Measurements from ENCODE around the gene TRAPPC14. TPM values are rescaled to one million over a fixed set of nuclear protein-coding genes. Genes with fewer than 3 reads are reported as not detected.
"Not testable (repeated sequence)": the region's sequence is repeated elsewhere in the genome, so short reads cannot be mapped to it uniquely, and the experiment has no call there.

TRAPPC14 gene
- total RNA-seq, 1 donor from 2014 or later = 19.7 TPM

GRCh38 chr7:100192969-100193368 is 34.4 kb upstream of the TRAPPC14 start:
- Histone ChIP-seq H3K4me1 (no peaks in the 10 kb centered on the region), H3K36me3 (no peaks in the 10 kb centered on the region), H3K9me3 (no peaks in the 10 kb centered on the region), H3K27ac (no peak overlapping the region), H3K27me3 (no peaks in the 10 kb centered on the region), H3K4me3 (no peak overlapping the region)
- intact Hi-C loops (cut with DNase I) = no loop called here
- DNase-seq (no peak), ATAC-seq (no peak)
- TF ChIP-seq, protein P1, sequence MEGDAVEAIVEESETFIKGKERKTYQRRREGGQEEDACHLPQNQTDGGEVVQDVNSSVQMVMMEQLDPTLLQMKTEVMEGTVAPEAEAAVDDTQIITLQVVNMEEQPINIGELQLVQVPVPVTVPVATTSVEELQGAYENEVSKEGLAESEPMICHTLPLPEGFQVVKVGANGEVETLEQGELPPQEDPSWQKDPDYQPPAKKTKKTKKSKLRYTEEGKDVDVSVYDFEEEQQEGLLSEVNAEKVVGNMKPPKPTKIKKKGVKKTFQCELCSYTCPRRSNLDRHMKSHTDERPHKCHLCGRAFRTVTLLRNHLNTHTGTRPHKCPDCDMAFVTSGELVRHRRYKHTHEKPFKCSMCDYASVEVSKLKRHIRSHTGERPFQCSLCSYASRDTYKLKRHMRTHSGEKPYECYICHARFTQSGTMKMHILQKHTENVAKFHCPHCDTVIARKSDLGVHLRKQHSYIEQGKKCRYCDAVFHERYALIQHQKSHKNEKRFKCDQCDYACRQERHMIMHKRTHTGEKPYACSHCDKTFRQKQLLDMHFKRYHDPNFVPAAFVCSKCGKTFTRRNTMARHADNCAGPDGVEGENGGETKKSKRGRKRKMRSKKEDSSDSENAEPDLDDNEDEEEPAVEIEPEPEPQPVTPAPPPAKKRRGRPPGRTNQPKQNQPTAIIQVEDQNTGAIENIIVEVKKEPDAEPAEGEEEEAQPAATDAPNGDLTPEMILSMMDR (IDR thresholded peaks at IDR 0.05) = no peak

DNA sequence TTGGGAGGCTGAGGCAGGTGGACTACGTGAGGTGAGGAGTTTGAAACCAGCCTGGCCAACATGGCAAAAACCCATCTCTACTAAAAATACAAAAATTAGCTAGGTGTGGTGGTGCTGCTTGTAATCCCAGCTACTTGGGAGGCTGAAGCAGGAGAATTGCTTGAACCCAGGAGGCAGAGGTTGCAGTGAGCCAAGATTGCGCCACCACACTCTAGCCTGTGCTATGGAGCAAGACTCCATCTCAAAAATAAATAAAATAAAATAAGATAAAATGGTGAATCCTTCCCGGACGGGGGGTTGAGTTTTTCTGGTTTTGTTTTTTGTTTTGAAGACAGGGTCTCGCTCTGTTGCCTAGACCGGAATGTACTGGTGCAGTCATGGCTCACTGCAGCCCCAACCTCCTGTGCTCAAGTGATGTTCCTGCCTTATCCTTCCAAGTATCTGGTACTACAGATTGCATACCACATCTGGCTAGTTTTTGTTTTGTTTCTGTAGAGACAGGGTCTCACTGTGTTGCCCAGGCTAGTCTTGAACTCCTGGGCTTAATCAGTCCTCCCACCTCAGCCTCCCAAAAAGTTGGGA is 33.8 kb upstream of the TRAPPC14 start:
- ATAC-seq; intact Hi-C loops (cut with DNase I); H3K36me3 ChIP-seq; H3K4me1 ChIP-seq; H3K27me3 ChIP-seq; H3K4me3 ChIP-seq; H3K9me3 ChIP-seq; H3K27ac ChIP-seq: not testable (repeated sequence)
- DNase-seq = peak; percentile 18

DNA sequence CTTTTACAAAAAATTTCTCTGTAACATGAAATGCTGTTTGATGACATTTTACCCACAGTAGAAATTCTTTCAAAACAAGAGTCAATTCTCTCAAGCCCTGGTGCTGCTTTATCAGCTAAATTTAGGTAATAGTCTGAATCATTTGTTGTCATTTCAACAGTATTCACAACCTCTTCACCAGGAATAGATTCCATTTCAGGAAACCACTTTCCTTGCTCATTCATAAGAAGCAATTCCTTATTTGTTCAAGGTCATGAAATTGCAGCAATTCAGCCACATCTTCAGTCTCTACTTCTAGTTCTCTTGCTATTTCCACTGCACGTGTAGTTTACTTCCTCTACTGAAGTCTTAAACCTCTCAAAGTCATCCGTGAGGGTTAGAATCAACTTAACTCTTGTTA is 33.3 kb upstream of the TRAPPC14 start:
- DNase-seq = no peak
- intact Hi-C loops (cut with DNase I) = no loop called here
- Histone ChIP-seq H3K27me3 (no peaks in the 10 kb centered on the region), H3K4me3 (no peak overlapping the region), H3K4me1 (no peaks in the 10 kb centered on the region), H3K9me3 (no peaks in the 10 kb centered on the region), H3K36me3 (no peaks in the 10 kb centered on the region), H3K27ac (no peak overlapping the region)
- TF ChIP-seq, protein P1 (IDR thresholded peaks at IDR 0.05) = no peak
- ATAC-seq = no peak

DNA sequence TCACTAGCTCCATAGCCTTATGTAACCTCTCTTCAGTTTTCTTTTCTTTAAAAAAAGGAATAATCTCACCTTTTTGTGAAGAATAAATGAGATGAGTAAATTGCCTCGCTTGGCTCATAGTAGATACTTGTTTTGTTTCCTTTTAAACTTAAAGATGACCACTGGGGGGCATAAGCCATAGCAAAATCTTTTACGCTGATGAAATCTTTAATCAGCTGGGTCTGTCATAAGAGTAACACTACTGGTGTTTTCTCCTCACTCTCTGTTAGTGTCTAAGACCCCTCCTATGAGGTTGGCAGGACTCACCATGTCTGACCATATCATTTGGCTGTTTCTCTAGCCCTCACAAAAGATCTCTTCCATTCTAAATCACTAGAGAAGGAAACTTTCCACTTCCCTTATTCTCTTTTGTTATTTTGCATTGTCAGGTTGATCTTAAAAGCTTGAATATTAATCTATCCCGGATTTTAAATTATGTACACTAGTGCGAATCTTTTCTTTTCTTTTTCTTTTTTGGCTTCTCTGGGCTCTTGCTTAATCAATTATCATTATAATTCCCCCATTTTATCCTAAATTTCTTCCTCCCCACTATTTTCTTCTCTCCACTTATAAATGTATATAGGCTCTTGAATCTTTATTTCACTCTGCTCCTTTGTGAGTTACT is 31.7 kb upstream of the TRAPPC14 start:
- TF ChIP-seq, protein P1 (IDR thresholded peaks at IDR 0.05) = peak; percentile 34
- DNase-seq (no peak), ATAC-seq (peak; percentile 51)
- Histone ChIP-seq H3K4me3 (no peak overlapping the region), H3K9me3 (no peaks in the 10 kb centered on the region), H3K27ac (no peak overlapping the region), H3K27me3 (no peaks in the 10 kb centered on the region), H3K4me1 (no peaks in the 10 kb centered on the region), H3K36me3 (no peaks in the 10 kb centered on the region)
- intact Hi-C loops (cut with DNase I) = no loop called here

DNA sequence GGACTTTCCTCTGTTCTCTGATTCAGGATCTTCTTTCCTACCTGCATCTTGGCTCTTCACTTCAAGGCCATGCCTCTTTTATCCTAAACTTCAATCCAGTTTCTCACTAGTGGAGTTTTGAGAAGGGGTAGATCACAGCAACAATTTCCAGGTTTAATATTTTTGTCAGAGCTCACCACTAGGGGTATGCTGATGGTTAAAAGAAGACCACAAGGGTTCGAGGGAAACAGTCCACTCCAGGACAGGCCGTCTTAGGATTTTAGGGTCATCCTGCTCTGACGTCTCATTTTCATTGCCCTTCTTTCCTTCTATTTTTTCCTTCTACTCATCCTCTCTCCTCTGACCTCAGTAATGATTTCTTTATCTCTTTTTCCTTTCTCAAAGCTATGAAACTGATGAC is 30.5 kb upstream of the TRAPPC14 start:
- Histone ChIP-seq H3K36me3 (no peaks in the 10 kb centered on the region), H3K4me3 (no peak overlapping the region), H3K27me3 (no peaks in the 10 kb centered on the region), H3K27ac (no peak overlapping the region), H3K9me3 (no peaks in the 10 kb centered on the region), H3K4me1 (no peaks in the 10 kb centered on the region)
- no peak for ATAC-seq
- no peak for DNase-seq
- intact Hi-C loops (cut with DNase I) = no loop called here
- TF ChIP-seq, protein P1 (IDR thresholded peaks at IDR 0.05) = no peak

DNA sequence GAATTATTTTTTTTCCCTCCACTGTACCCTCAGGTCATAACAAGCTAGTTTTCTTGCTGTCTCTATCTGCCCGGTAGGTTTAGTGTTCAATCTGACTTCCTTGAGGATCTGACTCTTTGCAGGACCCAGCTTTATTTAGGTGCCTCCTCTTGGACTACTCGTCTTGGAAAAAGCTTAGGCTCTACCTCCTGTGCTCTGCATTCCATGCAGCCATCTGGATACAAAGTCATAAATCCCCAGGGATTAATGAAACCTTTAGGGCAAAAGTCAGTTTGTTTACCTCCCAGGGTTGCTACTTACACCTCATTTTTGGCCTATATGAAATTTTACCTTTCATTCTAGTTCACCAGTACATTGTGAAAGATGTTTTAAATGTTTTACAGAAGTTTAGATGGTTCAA is 27.2 kb upstream of the TRAPPC14 start:
- Histone ChIP-seq H3K4me3 (no peak overlapping the region), H3K9me3 (no peaks in the 10 kb centered on the region), H3K27me3 (peaks cover 9% of the 10 kb centered on the region), H3K4me1 (no peaks in the 10 kb centered on the region), H3K36me3 (no peaks in the 10 kb centered on the region), H3K27ac (no peak overlapping the region)
- TF ChIP-seq, protein P1 (IDR thresholded peaks at IDR 0.05) = no peak
- ATAC-seq = no peak
- intact Hi-C loops (cut with DNase I) = no loop called here
- DNase-seq = no peak

DNA sequence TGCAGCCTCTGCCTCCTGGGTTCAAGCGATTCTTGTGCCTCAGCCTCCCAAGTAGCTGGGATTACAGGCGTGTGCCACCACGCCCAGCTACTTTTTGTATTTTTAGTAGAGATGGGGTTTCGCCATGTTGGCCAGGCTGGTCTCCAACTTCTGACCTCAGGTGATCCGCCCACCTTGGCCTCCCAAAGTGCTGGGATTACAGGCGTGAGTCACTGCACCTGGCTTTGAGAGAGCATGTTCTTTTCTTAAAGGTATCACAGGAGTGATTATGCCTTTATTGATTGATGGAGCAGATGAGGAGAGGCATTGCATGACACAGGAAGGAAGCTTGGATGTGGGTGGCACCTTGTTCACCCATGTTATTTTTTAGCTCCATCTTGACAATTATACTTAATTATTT is 24.6 kb upstream of the TRAPPC14 start:
- H3K27me3 ChIP-seq = peaks cover 10% of the 10 kb centered on the region
- peak; percentile 12 for DNase-seq
- H3K4me3 ChIP-seq; ATAC-seq; H3K4me1 ChIP-seq; H3K36me3 ChIP-seq; H3K9me3 ChIP-seq; intact Hi-C loops (cut with DNase I); H3K27ac ChIP-seq: not testable (repeated sequence)

- H3K9me3 ChIP-seq; H3K27ac ChIP-seq; H3K4me3 ChIP-seq; H3K36me3 ChIP-seq; ATAC-seq; intact Hi-C loops (cut with DNase I); H3K4me1 ChIP-seq; DNase-seq: not testable (repeated sequence)
- peaks cover 10% of the 10 kb centered on the region for H3K27me3 ChIP-seq
Measured at GRCh38 chr7:100182616-100183015, 24.1 kb upstream of the TRAPPC14 start.

DNA sequence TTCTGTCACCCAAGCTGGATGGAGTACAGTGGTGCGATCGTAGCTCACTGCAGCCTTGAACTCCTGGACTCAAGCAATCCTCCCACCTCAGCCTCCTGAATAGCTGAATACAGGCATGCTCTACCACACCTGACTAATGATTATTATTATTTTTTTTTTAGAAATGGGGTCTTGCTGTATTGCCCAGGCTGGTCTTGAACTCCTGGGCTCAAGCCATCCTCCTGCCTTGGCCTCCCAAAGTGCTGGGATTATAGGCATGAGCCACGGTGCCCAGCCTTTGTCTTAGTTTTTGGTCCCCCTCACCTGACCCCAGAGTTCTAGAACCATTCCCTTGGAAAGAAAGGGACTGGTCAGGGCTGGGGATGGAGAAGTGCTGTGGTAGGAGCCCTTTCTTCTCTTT is 21.6 kb upstream of the TRAPPC14 start:
- DNase-seq; ATAC-seq; H3K9me3 ChIP-seq; intact Hi-C loops (cut with DNase I); H3K4me3 ChIP-seq; H3K36me3 ChIP-seq; H3K4me1 ChIP-seq; H3K27ac ChIP-seq: not testable (repeated sequence)
- H3K27me3 ChIP-seq = peaks cover 10% of the 10 kb centered on the region
